Pancreas (tissue), 10 donors: ENCODE measurements around the gene ITGA5. TPM values are rescaled to one million over a fixed set of nuclear protein-coding genes. Genes with fewer than 3 reads are reported as not detected.

Experiments used
- ATAC-seq, 4 donors: fragments of 200-7000 bp; cut with Tn5 transposase; one replicate each; pipeline versions ENCODE4 v1.8.0 to v1.9.1; 2020; ENCODE audit warnings: mild to moderate bottlenecking in 4 of 4, moderate library complexity in 4 of 4
- DNase-seq, 6 donors: peaks; one replicate each; pipeline ENCODE4 v3.0.0-alpha.2; 2020
- FAIRE-seq: peaks from 2 replicates; lab custom pipeline; 2012; peaks lifted over from hg19 to GRCh38; lab: Jason Lieb, UNC
- H3K27ac ChIP-seq, 4 donors: fragments of 200-600 bp; sonication (generic); 1 replicate in 3 of 4; 2 replicates in 1 of 4; pipeline versions ENCODE4 v1.5.0 to v1.8.0; 2020
- H3K27me3 ChIP-seq, 4 donors: fragments of 200-600 bp; one replicate each; pipeline ENCODE4 v1.8.0; 2021
- H3K36me3 ChIP-seq, 3 donors: fragments of 200-600 bp; sonication (generic) in 1 of 3; one replicate each; pipeline versions ENCODE4 v1.5.0 to v1.8.0; 2020 to 2021
- H3K4me1 ChIP-seq, 3 donors: fragments of 200-600 bp; one replicate each; pipeline ENCODE4 v1.8.0; 2021
- H3K4me3 ChIP-seq, 4 donors: fragments of 200-600 bp; sonication (generic) in 2 of 4; one replicate each; pipeline versions ENCODE4 v1.5.0 to v1.8.0; 2020 to 2021
- H3K9me3 ChIP-seq, 4 donors: fragments of 200-600 bp; one replicate each; pipeline ENCODE4 v1.8.0; 2021
- WGBS, 2 donors: extraction: QIAGEN DNeasy Blood & Tissue Kit; methylation state at CpG; one replicate each; pipeline ENCODE4 v1.1.7; 2013; 5-methylcytosine and 5-hydroxymethylcytosine counted together
- intact Hi-C, 3 donors: fragments of 100-400 bp; cut with DNase I; formaldehyde crosslinking; loops; one replicate each; pipeline versions ENCODE4 v1.11.1 to v1.14.2; 2022
- polyA plus RNA-seq, 2 donors: library from polyadenylated mRNA; stranded (reverse); fragments of 200-250 nt; gene quantifications; one replicate each; pipeline ENCODE4 v1.2.3, GENCODE V29; 2013
- total RNA-seq, 6 donors: library from RNA; stranded (reverse); fragmentation: NEBNext Ultra II Directional in 4 of 6; extraction: Animal tissue kit (Norgen Biotek cat#: 25700) in 4 of 6; gene quantifications; one replicate each; pipeline versions ENCODE4 v1.2.1 to v1.2.4, GENCODE V29; 2021 to 2023
- TF ChIP-seq, protein P1 (sequence below), 4 donors: fragments of 200-600 bp; sonication (generic) in 3 of 4; IDR thresholded peaks; one replicate each; pipeline versions ENCODE4 v1.5.0 to v1.8.0; 2021; ENCODE audit warnings: antibody characterized with exemption in 4 of 4
- donor health status: healthy with polysubstance abuse.
- donor health status: DM: no; HTN: no; CAD: no; lungs with moderate emphysema.
- donor health status: DM: no; HTN: no; CAD: no.
- donor health status: control.
- donor health status: control.
- donor health status: Bipolar disorder and iron deficiency.
- donor health status: DM: yes; HTN: yes; CAD: no.
- donor health status: DM: no; HTN: no; CAD: no.
- donor health status: DM: no; HTN: no; CAD: no.
- donor health status: DM: yes; HTN: yes; CAD: no.

Gene ITGA5
- total and polyA plus RNA-seq, 8 donors: 9.5 to 32.2 (median 17.5) TPM

DNA sequence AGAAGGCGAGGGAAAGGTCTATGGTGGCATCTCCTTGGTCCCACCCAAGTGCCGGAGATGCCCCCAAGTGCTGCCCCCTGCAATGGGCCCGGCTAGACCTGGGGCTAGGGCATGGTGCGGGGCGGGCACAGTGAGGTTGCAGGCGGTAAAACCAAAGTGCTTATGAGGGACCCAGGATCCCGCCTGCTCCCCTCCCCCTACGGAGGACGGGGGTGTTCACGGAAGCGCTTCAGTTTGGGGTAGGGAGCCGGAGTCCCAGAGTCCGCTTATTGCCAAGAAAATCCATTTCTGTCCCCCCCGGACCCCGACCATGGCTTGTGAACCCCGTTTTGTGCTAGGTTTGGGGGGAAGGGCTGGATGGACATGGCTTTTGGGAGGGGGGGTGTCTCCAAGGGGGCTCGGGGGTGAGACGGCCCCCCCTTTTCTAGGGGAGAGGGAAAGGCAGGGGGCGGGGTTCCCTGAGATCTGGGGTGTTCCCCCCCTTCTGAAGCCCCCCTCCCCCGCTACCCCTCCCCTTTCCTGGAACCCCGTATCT is 49.4 kb downstream of the ITGA5 start:
- DNase-seq (peak in 2 of 6 donors; percentile 40 to 75), FAIRE-seq (no peak), ATAC-seq (peak in 2 of 4 donors; percentile 1 to 3)
- H3K4me3 ChIP-seq: peak overlapping the region in 2 of 4 donors; percentile 19 to 42
- TF ChIP-seq, protein P1, sequence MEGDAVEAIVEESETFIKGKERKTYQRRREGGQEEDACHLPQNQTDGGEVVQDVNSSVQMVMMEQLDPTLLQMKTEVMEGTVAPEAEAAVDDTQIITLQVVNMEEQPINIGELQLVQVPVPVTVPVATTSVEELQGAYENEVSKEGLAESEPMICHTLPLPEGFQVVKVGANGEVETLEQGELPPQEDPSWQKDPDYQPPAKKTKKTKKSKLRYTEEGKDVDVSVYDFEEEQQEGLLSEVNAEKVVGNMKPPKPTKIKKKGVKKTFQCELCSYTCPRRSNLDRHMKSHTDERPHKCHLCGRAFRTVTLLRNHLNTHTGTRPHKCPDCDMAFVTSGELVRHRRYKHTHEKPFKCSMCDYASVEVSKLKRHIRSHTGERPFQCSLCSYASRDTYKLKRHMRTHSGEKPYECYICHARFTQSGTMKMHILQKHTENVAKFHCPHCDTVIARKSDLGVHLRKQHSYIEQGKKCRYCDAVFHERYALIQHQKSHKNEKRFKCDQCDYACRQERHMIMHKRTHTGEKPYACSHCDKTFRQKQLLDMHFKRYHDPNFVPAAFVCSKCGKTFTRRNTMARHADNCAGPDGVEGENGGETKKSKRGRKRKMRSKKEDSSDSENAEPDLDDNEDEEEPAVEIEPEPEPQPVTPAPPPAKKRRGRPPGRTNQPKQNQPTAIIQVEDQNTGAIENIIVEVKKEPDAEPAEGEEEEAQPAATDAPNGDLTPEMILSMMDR (IDR thresholded peaks at IDR 0.05): no peak
- peaks cover 0 to 3% (median 0%) of the 10 kb centered on the region in 3 donors for H3K4me1 ChIP-seq
- H3K27ac ChIP-seq: no peak overlapping the region
- WGBS, 2 donors: 36 to 39% methylated on average over 15 to 20 of the region's 21 CpGs
- no peaks in the 10 kb centered on the region for H3K36me3 ChIP-seq
- H3K27me3 ChIP-seq: no peaks in the 10 kb centered on the region
- H3K9me3 ChIP-seq: no peaks in the 10 kb centered on the region
- intact Hi-C loops: loop anchor here in 1 of 3 donors (10.0 kb wide), 1 partner anchor 115 kb away; no protein-coding TSS in a partner anchor

DNA sequence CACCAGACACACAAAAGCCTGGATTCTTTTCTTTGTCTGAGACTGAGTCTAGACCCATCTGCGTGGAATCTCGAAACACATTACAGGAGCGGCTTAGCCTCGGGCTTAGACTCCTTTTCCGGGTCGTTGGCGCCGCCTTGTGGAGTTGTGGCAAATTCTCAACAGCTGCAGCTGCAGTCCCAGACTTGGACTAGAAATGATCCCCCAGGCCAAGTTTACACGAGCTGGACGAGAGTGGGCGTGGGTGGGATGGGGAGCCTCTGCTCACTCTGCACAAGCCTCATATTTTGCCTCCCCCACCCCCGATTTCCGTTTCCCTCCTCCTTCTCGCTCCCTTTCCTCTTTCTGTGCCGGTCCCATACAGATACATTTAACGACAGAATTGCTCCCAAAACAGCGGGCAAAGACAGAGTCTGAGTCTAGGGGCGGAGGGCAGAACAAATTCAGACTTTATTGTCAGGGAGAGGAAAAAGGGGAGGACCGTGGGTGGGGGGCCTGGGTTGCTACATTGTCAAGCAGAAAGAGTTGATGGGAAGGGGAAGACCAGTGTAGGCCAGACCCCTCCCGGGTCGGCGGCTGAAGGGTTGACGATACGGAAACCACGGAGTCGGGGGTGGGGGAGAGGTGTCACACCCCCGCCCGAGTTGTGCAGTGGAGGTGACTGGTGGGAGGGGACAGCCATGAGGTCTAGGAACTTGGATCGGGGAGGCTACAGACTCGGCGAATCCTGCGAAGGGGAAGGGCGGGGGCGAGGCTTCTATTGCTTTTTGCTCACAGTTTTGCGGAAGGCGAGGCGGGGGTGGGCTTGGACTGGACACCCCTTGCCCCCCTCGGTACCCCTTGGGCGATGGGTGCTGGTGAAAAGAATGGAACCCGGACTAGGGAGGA is 50.1 kb downstream of the ITGA5 start:
- no peaks in the 10 kb centered on the region for H3K9me3 ChIP-seq
- no peaks in the 10 kb centered on the region for H3K36me3 ChIP-seq
- FAIRE-seq (no peak), DNase-seq (peak; percentile 82 to 96 (median 92)), ATAC-seq (peak; percentile 77 to 85 (median 84))
- peak overlapping the region in 1 of 4 donors; percentile 21 for H3K4me3 ChIP-seq
- no peak overlapping the region for H3K27ac ChIP-seq
- peaks cover 0 to 3% (median 0%) of the 10 kb centered on the region in 3 donors for H3K4me1 ChIP-seq
- TF ChIP-seq, protein P1 (IDR thresholded peaks at IDR 0.05): peak; percentile 44 to 59 (median 55)
- intact Hi-C loops: loop anchor here in 1 of 3 donors (10.0 kb wide), 1 partner anchor 114 kb away; no protein-coding TSS in a partner anchor
- WGBS, 2 donors: 30 to 33% methylated on average over 40 of the region's 40 CpGs
- H3K27me3 ChIP-seq: no peaks in the 10 kb centered on the region

DNA sequence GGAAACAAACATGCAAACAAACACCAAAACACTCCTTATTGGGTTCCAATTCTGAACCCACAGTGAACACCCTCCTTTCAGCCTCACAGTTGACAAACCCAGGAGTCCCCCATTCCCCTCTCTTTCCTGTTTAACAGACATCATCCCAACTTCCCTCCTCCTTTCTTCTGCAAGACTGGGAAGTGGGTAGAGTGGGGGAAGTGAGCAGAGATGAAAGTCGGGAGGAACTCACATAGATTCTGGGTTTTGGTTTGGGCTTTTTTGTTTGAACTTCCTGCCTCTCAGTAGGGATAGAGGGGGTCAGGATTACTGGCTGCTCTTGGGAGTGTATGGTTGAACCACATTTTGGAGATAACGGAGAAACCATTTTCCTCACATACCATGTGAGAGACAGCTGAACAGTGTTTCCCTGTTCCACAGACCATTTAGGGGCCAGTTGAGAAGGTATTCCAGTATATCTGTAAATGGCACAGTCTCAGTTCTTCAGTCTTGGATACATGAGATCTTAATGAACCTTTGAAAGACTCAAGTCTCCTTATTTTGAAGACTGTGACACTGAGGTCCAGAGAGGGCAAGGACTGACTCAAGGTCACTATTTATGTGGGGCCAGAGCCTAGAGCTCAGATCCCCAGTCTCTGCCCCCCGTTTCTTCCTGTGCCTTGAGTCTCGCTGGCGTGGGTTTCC is 50.9 kb downstream of the ITGA5 start:
- ATAC-seq (peak in 2 of 4 donors; percentile 2 to 5), DNase-seq (no peak), FAIRE-seq (no peak)
- no peak overlapping the region for H3K27ac ChIP-seq
- no peaks in the 10 kb centered on the region for H3K9me3 ChIP-seq
- intact Hi-C loops: loop anchor here in 1 of 3 donors (10.0 kb wide), 1 partner anchor 113 kb away; no protein-coding TSS in a partner anchor
- H3K4me1 ChIP-seq: peaks cover 0 to 3% (median 0%) of the 10 kb centered on the region in 3 donors
- H3K27me3 ChIP-seq: no peaks in the 10 kb centered on the region
- 27 to 29% methylated on average over 5 of the region's 5 CpGs for WGBS, 2 donors
- H3K36me3 ChIP-seq: no peaks in the 10 kb centered on the region
- peak overlapping the region in 1 of 4 donors; percentile 21 for H3K4me3 ChIP-seq
- TF ChIP-seq, protein P1 (IDR thresholded peaks at IDR 0.05): no peak

DNA sequence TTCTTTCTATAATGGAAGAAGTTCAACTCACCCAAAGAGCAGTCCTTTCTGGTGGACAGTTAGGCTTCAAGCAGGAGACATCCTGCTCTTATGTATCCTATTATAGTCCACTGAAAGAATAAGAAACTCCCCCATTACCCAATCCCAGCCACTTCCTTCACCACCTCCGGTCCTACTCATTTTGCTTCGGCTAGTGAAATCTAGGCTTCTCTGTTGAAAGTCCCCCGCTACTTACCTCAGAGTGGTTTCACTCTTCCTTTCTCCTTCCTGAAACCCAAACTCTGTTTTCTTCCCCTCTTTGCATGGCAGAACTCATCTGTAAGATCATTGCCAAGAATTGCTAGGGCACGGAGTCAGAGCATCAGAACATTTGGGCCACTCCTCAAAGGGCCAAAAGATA is 54.7 kb downstream of the ITGA5 start, which contains the start of gene GPR84:
TSS of gene GPR84 (minus strand) at position 74 of the 400 bp plus-strand sequence. CDS start 635 bp downstream, outside the sequence.
- no peaks in the 10 kb centered on the region for H3K36me3 ChIP-seq
- TF ChIP-seq, protein P1 (IDR thresholded peaks at IDR 0.05): no peak
- DNase-seq (no peak), ATAC-seq (no peak), FAIRE-seq (no peak)
- peak within 1 kb of the TSS in 1 of 4 donors; percentile 15 for H3K27ac ChIP-seq
- H3K27me3 ChIP-seq: no peaks in the 10 kb centered on the region
- H3K4me1 ChIP-seq: peaks cover 0 to 3% (median 0%) of the 10 kb centered on the region in 3 donors
- WGBS, 2 donors: 80 to 83% methylated on average over 4 of the region's 4 CpGs
- intact Hi-C loops: loop anchor here in 2 of 3 donors (5.0 to 10.0 kb wide), 3 partner anchors 72 to 147 kb away; no protein-coding TSS in a partner anchor
- H3K9me3 ChIP-seq: no peaks in the 10 kb centered on the region
- H3K4me3 ChIP-seq: no peak within 1 kb of the TSS
